ENCODE data around the gene RSBN1.
A peak's percentile ranks its signal among the peaks of the same experiment; 100 is the strongest.
"Not testable (repeated sequence)": the region's sequence is repeated elsewhere in the genome, so short reads cannot be mapped to it uniquely, and the experiment has no call there.

The RSBN1 gene

DNA sequence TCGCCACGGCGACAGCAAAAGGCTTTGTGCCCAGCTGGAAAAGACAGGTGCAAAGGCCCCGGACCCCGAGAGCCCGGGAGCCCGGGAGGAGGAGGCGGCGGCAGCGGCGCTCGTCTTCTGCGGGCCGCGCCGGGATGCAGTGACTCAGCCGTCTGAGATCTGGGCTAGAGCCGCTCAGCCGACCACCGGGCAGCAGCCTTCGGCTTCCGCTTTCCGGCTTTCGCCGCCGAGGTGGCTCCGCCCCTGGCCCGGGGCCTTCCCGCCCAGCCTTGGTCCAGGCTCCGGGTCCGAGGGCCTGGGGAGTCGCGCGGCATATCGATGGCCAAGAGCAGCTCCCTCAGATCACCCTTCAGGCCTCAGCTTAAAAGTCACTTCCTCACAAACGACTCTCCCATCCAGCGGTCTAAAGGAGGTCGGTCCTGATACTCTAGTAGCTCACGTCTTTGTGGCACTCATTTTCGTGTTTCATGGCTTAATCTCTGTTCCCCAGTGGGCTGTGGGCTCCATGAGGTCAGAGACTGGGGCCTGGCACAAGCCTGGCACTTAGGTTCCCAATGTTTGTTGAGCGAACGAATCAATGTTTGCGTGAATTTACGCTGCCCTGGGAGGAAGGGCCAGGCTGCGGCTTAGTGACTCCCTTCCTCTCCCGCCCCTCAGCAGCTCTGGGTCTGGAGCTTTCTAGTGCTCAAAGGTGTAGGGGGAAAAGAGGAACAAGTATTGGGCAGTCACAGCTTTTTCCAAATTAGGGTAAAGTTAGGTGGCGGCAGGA is 52.8 kb downstream of the RSBN1 start, which contains the start of gene PHTF1:
PHTF1 (minus strand) TSS at position 154 of the 769 bp plus-strand sequence. CDS start 783 bp downstream, outside the sequence.
- no peaks in the 10 kb centered on the region for H3K9me2 ChIP-seq (replicated peaks; ENCODE audit: insufficient read depth, low read length)
- H2AFZ ChIP-seq (ENCODE audit: low read depth, low read length, severe bottlenecking) = peak within 1 kb of the TSS; percentile 97

DNA sequence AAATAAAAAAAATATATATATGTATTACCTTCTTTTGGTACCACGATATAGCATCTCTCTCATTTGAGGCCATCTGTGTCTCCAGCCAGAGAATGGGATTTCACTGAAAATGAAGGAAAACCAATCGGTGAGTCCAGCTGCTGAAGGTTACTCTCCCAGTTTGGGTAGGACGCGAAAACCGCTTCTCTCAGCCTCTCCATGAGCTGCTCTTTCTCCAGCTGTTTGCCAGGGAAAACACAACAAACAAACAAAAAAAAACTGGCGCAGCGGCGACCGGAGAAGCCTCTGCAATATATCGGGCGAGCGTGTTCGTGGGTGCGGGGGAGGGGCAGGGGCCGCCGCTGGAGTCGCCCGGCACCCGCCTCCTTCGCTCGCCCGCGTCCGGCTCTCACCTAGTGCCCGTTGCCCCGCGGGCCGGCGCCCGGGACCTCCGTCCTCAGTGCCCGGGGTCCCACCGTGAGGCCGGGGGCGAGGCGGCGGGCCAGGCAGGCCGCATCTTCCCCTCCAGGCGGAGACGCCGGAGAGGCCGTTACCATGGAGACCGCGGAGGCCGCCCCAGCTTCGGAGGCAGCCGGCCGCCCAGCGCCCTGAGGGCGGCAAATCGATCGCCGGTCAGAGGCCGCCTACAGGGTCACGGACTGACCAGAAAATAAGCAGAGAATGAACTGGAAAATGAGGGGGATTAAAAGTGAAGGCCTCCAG is 53.5 kb downstream of the RSBN1 start:
- peaks cover 36% of the 10 kb centered on the region for H3F3A ChIP-seq (ENCODE audit: insufficient read depth)

More for the DNA sequence above, 52.8 kb downstream of the RSBN1 start, which contains the start of gene PHTF1:
- Histone ChIP-seq H3K9ac (ENCODE audit: low read length) (peak within 1 kb of the TSS; percentile 93), H3K79me2 (ENCODE audit: insufficient read depth, low read length) (peaks cover 30% of the 10 kb centered on the region), H3K4me2 (ENCODE audit: low read depth, low read length, poor library complexity, severe bottlenecking) (peak within 1 kb of the TSS; percentile 92), H3K4me3 (ENCODE audit: insufficient read depth, low read length, poor library complexity, severe bottlenecking) (peak within 1 kb of the TSS; percentile 74), H3F3A (ENCODE audit: insufficient read depth) (peaks cover 39% of the 10 kb centered on the region), H3K27ac (ENCODE audit: low read depth, low read length) (peak within 1 kb of the TSS; percentile 87), H4K20me1 (ENCODE audit: low read depth, low read length) (no peaks in the 10 kb centered on the region), H3K27me3 (ENCODE audit: low read length) (no peaks in the 10 kb centered on the region), H3K9me3 (ENCODE audit: insufficient read depth, low read length) (no peaks in the 10 kb centered on the region), H3K36me3 (ENCODE audit: low read length) (peaks cover 3% of the 10 kb centered on the region; the same call in 1 of the 2 replicates)
- no peak for TF ChIP-seq EZH2phosphoT487 (conservative IDR thresholded peaks at IDR 0.05; ENCODE audit: low read length)
- TF ChIP-seq, protein P1, sequence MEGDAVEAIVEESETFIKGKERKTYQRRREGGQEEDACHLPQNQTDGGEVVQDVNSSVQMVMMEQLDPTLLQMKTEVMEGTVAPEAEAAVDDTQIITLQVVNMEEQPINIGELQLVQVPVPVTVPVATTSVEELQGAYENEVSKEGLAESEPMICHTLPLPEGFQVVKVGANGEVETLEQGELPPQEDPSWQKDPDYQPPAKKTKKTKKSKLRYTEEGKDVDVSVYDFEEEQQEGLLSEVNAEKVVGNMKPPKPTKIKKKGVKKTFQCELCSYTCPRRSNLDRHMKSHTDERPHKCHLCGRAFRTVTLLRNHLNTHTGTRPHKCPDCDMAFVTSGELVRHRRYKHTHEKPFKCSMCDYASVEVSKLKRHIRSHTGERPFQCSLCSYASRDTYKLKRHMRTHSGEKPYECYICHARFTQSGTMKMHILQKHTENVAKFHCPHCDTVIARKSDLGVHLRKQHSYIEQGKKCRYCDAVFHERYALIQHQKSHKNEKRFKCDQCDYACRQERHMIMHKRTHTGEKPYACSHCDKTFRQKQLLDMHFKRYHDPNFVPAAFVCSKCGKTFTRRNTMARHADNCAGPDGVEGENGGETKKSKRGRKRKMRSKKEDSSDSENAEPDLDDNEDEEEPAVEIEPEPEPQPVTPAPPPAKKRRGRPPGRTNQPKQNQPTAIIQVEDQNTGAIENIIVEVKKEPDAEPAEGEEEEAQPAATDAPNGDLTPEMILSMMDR (IDR thresholded peaks at IDR 0.05; ENCODE audit: insufficient read depth, low read length, poor library complexity, severe bottlenecking) = no peak

DNA sequence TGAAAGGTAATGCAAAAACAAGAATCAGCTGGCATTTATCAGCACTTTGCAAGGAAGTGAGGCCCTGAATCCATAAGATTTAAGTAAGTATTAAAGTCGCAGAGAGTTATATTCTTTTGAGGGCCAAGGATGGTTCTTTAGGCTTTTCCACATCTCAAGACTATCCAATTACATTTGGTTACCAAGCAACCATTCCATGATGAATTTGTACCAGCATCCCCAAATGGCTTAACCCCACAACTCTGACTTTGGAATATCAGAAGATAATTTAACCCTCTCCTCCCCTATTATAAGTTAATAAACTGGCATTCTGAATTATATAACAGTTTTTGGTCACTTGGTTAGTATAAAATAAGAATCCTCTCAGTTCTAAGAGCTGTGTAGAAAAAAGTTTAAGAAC is 55.8 kb downstream of the RSBN1 start:
- H3K79me2 ChIP-seq (ENCODE audit: insufficient read depth, low read length) = peaks cover 32% of the 10 kb centered on the region
- H3K4me3 ChIP-seq (ENCODE audit: insufficient read depth, low read length, poor library complexity, severe bottlenecking) = no peak overlapping the region
- H3K27me3 ChIP-seq (ENCODE audit: low read length) = no peaks in the 10 kb centered on the region
- peaks cover 16% of the 10 kb centered on the region; the same call in 1 of the 2 replicates for H3K36me3 ChIP-seq (ENCODE audit: low read length)
- no peak overlapping the region for H3K9ac ChIP-seq (ENCODE audit: low read length)
- no peaks in the 10 kb centered on the region for H3K9me3 ChIP-seq (ENCODE audit: insufficient read depth, low read length)
- no peaks in the 10 kb centered on the region for H4K20me1 ChIP-seq (ENCODE audit: low read depth, low read length)
- no peaks in the 10 kb centered on the region for H3K9me2 ChIP-seq (replicated peaks; ENCODE audit: insufficient read depth, low read length)
- TF ChIP-seq EZH2phosphoT487 (conservative IDR thresholded peaks at IDR 0.05; ENCODE audit: low read length) = no peak
- TF ChIP-seq, protein P1 (IDR thresholded peaks at IDR 0.05; ENCODE audit: insufficient read depth, low read length, poor library complexity, severe bottlenecking) = no peak
- no peak overlapping the region for H2AFZ ChIP-seq (ENCODE audit: low read depth, low read length, severe bottlenecking)
- H3K27ac ChIP-seq (ENCODE audit: low read depth, low read length) = no peak overlapping the region
- H3K4me2 ChIP-seq (ENCODE audit: low read depth, low read length, poor library complexity, severe bottlenecking) = peak overlapping the region; percentile 35
- H3F3A ChIP-seq (ENCODE audit: insufficient read depth) = peaks cover 20% of the 10 kb centered on the region

More for the DNA sequence above, 53.5 kb downstream of the RSBN1 start:
- Histone ChIP-seq H3K79me2 (ENCODE audit: insufficient read depth, low read length) (peaks cover 30% of the 10 kb centered on the region), H3K27ac (ENCODE audit: low read depth, low read length) (peak overlapping the region; percentile 87), H2AFZ (ENCODE audit: low read depth, low read length, severe bottlenecking) (peak overlapping the region; percentile 97), H3K9me2 (replicated peaks; ENCODE audit: insufficient read depth, low read length) (no peaks in the 10 kb centered on the region), H3K9me3 (ENCODE audit: insufficient read depth, low read length) (no peaks in the 10 kb centered on the region), H3K9ac (ENCODE audit: low read length) (peak overlapping the region; percentile 93), H4K20me1 (ENCODE audit: low read depth, low read length) (no peaks in the 10 kb centered on the region), H3K27me3 (ENCODE audit: low read length) (no peaks in the 10 kb centered on the region), H3K36me3 (ENCODE audit: low read length) (peaks cover 10% of the 10 kb centered on the region; the same call in 1 of the 2 replicates), H3K4me3 (ENCODE audit: insufficient read depth, low read length, poor library complexity, severe bottlenecking) (peak overlapping the region; percentile 74), H3K4me2 (ENCODE audit: low read depth, low read length, poor library complexity, severe bottlenecking) (peak overlapping the region; percentile 92)
- TF ChIP-seq, protein P1 (IDR thresholded peaks at IDR 0.05; ENCODE audit: insufficient read depth, low read length, poor library complexity, severe bottlenecking) = no peak
- TF ChIP-seq EZH2phosphoT487 (conservative IDR thresholded peaks at IDR 0.05; ENCODE audit: low read length) = no peak

DNA sequence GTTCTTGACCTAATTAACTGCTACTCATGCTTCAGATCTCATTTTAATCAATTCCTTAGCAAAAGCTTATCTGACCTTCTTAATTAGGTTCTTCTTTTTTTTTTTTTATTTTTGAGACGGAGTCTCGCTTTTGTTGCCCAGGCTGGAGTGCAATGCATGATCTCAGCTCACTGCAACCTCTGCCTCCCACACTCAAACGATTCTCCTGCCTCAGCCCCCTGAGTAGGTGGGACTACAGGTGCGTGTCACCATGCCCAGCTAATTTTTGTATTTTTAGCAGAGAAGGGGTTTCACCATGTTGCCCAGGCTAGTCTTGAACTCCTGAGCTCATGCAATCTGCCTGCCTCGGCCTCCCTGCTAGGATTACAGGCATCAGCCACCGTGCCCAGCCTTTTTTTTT is 58.9 kb downstream of the RSBN1 start:
- not testable (repeated sequence) for H3K27ac ChIP-seq (ENCODE audit: low read depth, low read length); H2AFZ ChIP-seq (ENCODE audit: low read depth, low read length, severe bottlenecking); H3K9me2 ChIP-seq (replicated peaks; ENCODE audit: insufficient read depth, low read length); H4K20me1 ChIP-seq (ENCODE audit: low read depth, low read length); H3K27me3 ChIP-seq (ENCODE audit: low read length); H3K4me2 ChIP-seq (ENCODE audit: low read depth, low read length, poor library complexity, severe bottlenecking); H3K9me3 ChIP-seq (ENCODE audit: insufficient read depth, low read length); H3F3A ChIP-seq (ENCODE audit: insufficient read depth); H3K4me3 ChIP-seq (ENCODE audit: insufficient read depth, low read length, poor library complexity, severe bottlenecking); H3K9ac ChIP-seq (ENCODE audit: low read length)
- peaks cover 18% of the 10 kb centered on the region; the same call in 1 of the 2 replicates for H3K36me3 ChIP-seq (ENCODE audit: low read length)
- H3K79me2 ChIP-seq (ENCODE audit: insufficient read depth, low read length) = peaks cover 26% of the 10 kb centered on the region
